Fibroblast of skin of right biceps (primary cell): ENCODE results near the gene GCSH.
"Not testable (repeated sequence)": the region's sequence is repeated elsewhere in the genome, so short reads cannot be mapped to it uniquely, and the experiment has no call there.

Experiments used
- DNase-seq: peaks from one replicate; pipeline ENCODE4 v3.0.0-alpha.2; 2013

The GCSH gene

GRCh38 chr16:81095953-81096714 lies at the start of gene GCSH:
Gene GCSH, minus strand, starts transcription at chr16:81096395. Its CDS starts 117 bp downstream, at chr16:81096278.
- peak; percentile 98 for DNase-seq

GRCh38 chr16:81143921-81144471 lies 47.8 kb upstream of the GCSH start:
- DNase-seq, result no peak

DNA sequence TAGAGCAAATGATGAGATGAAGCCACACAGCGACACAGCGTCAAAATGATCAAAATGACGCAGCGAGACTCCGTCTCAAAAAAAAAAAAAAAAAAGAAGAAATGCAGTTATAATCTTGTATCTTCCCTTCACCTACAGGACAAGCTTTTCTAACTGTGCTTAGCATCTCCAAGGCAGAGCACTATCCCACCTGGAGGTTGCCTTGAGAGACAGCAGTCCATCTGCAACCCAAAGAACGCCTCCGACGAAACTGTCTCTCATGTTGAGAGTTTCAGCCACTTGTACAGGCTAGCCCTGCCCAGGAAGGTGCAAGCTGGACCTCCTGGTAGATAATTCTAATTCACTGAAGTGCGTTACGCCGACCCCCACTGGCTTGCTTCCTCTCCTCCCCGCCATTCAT lies 46.7 kb upstream of the GCSH start:
- no peak for DNase-seq

- no peak for DNase-seq
These were observed 45.0 kb upstream of the GCSH start for GRCh38 chr16:81140930-81141780.

- no peak for DNase-seq
These were observed 42.8 kb upstream of the GCSH start for GRCh38 chr16:81138831-81139557.

GRCh38 chr16:81137754-81138153 lies 41.6 kb upstream of the GCSH start:
- DNase-seq, result no peak

GRCh38 chr16:81136390-81137335 lies 40.5 kb upstream of the GCSH start:
- no peak for DNase-seq

DNA sequence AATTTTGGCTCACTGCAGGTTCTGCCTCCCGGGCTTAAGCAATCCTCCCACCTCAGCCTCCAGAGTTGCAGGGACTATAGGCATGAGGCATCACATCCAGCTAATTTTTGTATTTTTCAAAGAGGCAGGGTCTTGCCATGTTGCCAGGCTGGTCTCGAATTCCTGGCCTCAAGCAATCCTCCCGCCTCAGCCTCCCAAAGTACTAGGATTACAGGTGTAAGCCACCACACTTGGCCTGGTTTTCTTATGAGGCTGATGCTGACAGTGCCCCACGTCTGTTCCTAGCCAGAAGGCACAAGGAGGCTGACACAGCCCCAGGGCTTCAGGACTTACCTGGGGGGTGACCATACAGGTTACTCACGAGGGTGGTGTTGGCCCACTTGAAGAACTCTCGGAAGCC lies 33.9 kb upstream of the GCSH start:
- no peak for DNase-seq

DNA sequence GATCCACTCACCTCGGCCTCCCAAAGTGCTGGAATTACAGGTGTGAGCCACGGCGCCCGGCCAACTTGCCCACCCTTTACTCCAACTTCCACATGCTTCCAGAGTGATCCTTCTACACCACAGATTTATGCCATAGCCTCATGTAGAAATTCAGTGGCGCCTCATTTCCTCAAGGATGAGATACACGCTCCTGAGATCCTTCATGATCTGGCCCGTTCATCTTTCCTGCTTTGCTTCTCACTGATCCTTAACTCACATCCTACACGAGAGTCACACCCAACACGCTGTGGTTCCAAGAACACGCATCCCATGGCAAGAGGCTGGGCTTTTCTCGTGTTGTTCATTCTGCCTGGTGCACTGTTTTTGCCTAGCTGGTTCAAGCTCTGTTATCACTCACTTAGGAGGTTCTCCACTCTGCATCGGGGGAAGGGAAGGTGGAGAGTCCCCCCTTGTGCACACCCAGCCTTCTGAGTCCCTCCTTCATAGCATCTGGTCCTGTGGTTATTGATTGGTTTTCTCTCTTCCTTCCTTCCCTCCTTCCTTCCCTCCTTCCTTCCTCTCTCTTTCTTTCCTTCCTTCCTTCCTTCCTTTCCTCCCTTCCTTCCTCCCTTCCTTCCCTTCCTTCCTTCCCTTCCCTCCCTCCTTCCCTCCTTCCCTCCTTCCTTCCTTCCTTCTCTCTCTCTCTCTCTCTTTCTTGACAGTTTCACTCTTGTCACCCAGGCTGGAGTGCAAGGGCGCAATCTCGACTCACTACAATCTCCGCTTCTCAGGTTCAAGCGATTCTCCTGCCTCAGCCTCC lies 32.7 kb upstream of the GCSH start:
- DNase-seq, result no peak

DNA sequence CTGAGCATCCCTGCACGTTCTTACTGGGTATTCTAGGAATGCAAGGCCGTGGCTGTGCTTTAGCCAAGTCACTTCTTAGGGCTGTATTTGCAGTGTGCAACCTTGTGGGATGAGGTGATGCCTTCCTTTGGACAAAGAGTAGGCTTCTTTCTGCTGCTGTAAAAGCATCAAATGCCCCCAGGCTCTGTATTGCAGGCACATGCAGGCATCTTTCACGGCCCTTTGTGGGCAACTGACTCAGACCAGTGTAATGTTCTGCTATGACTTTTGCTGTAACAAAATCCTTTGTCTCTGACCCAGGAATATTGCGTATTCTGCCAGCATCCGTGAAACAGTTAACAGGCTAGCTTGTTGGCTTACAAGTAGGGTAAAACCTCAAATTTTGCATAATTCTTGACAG lies 30.9 kb upstream of the GCSH start:
- DNase-seq, result peak; percentile 6

GRCh38 chr16:81123092-81123852 lies 27.1 kb upstream of the GCSH start:
- no peak for DNase-seq

DNA sequence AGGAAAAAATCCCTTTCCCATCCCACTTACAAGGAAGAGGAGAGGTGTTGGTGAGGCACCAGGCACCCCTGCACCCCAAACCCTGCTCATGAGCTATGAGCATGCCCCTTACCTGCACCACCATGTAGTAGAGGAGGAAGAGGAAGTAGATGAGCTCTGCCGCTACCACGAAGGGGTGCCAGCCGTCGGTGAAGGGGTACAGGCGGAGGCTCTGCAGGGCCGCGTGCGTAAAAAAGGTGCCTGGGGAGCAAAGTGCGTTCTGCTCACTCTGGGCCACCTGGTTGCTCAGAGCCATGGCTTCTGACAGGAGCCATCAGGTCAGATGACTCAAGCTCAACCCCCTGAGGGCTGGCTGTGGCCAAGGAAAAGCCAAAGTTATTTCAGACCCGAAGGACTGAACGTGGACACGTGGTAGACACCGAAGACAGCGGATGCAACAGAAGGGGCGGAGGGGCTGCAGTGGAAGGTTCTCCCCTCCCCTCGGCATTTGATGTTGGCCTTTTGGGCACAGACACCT lies 25.3 kb upstream of the GCSH start:
- DNase-seq, result no peak

DNA sequence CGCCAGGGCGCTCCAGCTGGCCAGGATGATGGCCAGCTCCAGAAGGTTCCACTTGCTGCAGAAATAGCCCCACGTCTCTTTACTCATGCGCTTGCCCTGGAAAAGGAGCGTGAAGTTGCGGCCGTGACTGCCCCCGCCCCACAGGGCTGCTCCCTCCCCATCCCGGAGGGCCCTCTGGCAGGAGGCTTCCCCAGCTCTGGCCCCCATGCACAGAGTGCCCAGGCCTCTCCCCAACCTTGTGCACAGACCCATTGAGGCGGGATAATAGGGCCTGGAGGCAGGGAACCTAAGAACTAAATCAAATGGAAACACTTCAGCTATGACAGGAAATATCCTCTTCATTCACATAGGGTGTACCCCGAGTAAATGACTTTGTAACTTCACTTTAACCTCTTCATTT lies 21.2 kb upstream of the GCSH start:
- no peak for DNase-seq

GRCh38 chr16:81116285-81116684 lies 20.1 kb upstream of the GCSH start:
- no peak for DNase-seq

- no peak for DNase-seq
These were observed 16.3 kb upstream of the GCSH start for GRCh38 chr16:81112453-81112852.

GRCh38 chr16:81109274-81109673 lies 13.1 kb upstream of the GCSH start:
- DNase-seq, result not testable (repeated sequence)

DNA sequence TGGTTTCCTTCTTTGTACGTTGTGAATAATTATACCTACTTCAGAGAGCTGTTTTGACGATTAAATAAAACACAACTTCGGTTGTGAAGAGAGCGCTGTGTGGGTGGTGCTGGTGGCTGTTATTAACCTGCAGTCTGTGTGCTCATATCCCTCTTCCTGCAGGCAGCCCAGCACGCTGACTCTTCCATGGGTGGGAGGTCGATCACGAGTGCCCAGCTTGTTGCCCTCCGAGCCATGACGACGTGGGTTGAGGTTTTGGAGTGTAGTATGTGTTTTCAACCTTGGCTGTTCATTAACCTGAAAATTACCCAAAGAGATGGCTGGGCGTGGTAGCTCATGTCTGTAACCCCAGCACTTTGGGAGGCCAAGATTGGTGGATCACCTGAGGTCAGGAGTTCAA lies 11.3 kb upstream of the GCSH start:
- no peak for DNase-seq

DNA sequence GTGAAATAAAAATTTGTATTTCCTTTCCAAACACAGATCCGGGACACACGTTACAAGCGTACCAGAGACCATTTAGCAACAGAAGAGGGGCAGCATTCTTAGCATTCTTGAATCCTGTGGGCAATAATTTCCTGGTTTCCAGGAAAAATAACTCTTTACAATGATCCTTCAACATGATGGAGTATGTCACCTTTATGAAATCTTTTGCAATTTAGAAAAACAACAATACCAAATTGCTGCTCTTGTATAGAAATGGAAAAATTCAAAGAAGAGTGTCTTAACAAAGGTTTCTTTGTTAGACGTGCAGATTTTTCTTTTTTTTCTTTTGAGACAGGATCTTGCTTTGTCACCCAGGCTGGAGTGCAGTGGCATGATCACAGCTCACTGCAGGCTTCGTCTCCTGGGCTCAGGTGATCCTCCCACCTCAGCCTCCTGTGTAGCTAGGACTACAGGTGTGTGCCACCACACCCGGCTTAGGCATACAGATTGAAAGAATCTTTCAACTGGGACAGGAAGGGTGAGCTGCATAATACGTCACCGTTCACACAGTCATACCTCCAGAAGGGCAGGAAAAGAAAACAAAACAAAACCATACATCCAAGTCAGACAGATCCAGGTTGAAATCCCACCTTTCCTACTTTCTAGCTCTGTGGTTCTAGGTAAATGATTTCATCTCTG lies 10.8 kb upstream of the GCSH start:
- no peak for DNase-seq

DNA sequence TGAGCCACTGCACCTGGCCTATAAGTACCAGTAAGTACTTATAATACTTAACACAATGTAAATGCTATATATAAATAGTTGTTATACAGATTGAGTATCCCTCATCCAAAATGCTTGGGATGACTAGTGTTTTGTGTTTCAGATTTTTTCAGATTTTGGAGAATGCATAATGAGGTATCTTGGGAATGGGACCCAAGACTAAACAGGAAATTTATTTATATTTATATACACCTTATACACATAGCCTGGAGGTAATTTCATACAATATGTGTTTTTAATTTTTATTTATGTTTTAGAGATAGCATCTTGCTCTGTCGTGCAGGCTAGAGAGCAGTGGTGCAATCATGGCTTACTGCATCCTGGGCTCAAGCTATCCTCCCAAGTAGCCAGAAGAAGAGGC lies 9.8 kb upstream of the GCSH start:
- no peak for DNase-seq

GRCh38 chr16:81101702-81102101 lies 5.5 kb upstream of the GCSH start:
- DNase-seq, result no peak
